ENCODE results near the gene IGFN1. TPM values are rescaled to one million over a fixed set of nuclear protein-coding genes. Genes with fewer than 3 reads are reported as not detected.

The IGFN1 gene
- total and polyA plus RNA-seq, 2 of the 8 experiments (the other 6 are each of a cell fraction or from before 2014, with no cell fraction given) = not detected

DNA sequence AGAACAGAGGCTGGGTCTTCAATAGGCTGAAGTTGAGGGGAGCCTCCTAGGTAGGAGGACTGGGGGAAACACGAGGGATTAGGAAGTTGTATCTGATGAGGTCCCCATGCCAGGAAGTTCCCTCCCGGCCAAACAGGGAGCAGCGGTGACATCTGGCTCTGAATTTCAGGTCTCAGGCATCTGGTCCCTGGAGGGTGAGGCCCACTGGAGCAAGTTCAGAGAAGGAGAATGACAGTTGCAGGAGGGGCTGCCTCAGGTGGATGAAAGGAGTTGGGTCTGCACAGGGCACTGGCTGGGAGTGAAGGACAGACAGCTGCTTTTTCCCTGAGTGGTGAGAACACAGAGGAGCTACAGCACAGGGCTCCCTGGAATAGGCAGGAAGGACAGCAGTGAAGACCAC lies 45.5 kb upstream of the IGFN1 start:
- H3K4me1 ChIP-seq (replicated peaks in 1 of 4; ENCODE audit: control insufficient read depth in 3 of 4, insufficient read depth in 4 of 4, low read length in 3 of 4) = no peaks in the 10 kb centered on the region
- no peaks in the 10 kb centered on the region for H3K9me3 ChIP-seq (ENCODE audit: insufficient read depth in 2 of 2, low read depth in 1 of 2, low read length in 1 of 2)
- H2BK20ac ChIP-seq (ENCODE audit: low read length) = no peak overlapping the region
- no peak overlapping the region for H3K18ac ChIP-seq (ENCODE audit: extremely low read depth, low read length)
- H3K4me3 ChIP-seq (ENCODE audit: extremely low read depth in 1 of 4, insufficient read depth in 2 of 4, low read depth in 3 of 4, low read length in 4 of 4) = no peak overlapping the region
- no peak overlapping the region for H3K23ac ChIP-seq (ENCODE audit: insufficient read length)
- no peak overlapping the region for H4K8ac ChIP-seq (ENCODE audit: extremely low read depth, insufficient read depth, low read length)
- H2BK5ac ChIP-seq (ENCODE audit: low read depth, low read length) = no peak overlapping the region
- H3K79me2 ChIP-seq (ENCODE audit: control insufficient read depth in 1 of 2, insufficient read depth in 2 of 2, low read length in 2 of 2) = no peaks in the 10 kb centered on the region
- no peak overlapping the region for H2AFZ ChIP-seq (ENCODE audit: low read length)
- no peak overlapping the region for H2AK5ac ChIP-seq (ENCODE audit: low read depth, low read length)
- H3K4ac ChIP-seq (replicated peaks; ENCODE audit: insufficient read length, low read depth, low read length) = no peak overlapping the region
- DNase-seq (ENCODE audit: low read depth in 1 of 2, low spot score in 2 of 2) (no peak), FAIRE-seq (no peak)
- no peak overlapping the region for H3K56ac ChIP-seq (replicated peaks; ENCODE audit: insufficient read length, low read depth, low read length)
- POLR2A ChIA-PET (ENCODE audit: partially characterized antibody) = interaction anchor here (2.1 kb wide), 1 partner anchor 9 kb away, joined by 5 read pairs; no protein-coding TSS in a partner anchor
- H3K27ac ChIP-seq (ENCODE audit: low read depth, low read length) = no peak overlapping the region
- no peak overlapping the region for H3K9ac ChIP-seq (replicated peaks in 1 of 4; ENCODE audit: extremely low read depth in 1 of 4, low read depth in 3 of 4, low read length in 3 of 4)
- no peak overlapping the region for H2BK12ac ChIP-seq (ENCODE audit: low read depth, low read length)
- no peak overlapping the region for H3K14ac ChIP-seq (ENCODE audit: insufficient read length)
- CTCF ChIA-PET (ENCODE audit: partially characterized antibody) = interaction anchor here (1.0 to 3.4 kb wide), 6 partner anchors 13 to 166 kb away, joined by 3 to 14 read pairs (median 3); no protein-coding TSS in a partner anchor
- no peaks in the 10 kb centered on the region for H3K27me3 ChIP-seq (replicated peaks in 1 of 4; ENCODE audit: control insufficient read depth in 3 of 4, extremely low read depth in 1 of 4, insufficient read depth in 3 of 4, low read length in 3 of 4)
- H4K91ac ChIP-seq (replicated peaks; ENCODE audit: insufficient read length, low read length) = no peak overlapping the region
- no peak overlapping the region for H2BK15ac ChIP-seq (ENCODE audit: low read length)
- no peaks in the 10 kb centered on the region for H3K79me1 ChIP-seq (ENCODE audit: low read depth, low read length)
- H3K36me3 ChIP-seq (ENCODE audit: control insufficient read depth in 2 of 4, insufficient read depth in 4 of 4, low read length in 3 of 4) = peaks cover 59 to 87% (median 84%) of the 10 kb centered on the region in 4 experiments
- H3K23me2 ChIP-seq (ENCODE audit: low read depth, low read length) = no peaks in the 10 kb centered on the region
- H4K5ac ChIP-seq (ENCODE audit: insufficient read length, low read depth, low read length) = no peak overlapping the region
- WGBS, 2 experiments (ENCODE audit: extremely low coverage in 1 of 2, insufficient coverage in 1 of 2, insufficient read length in 1 of 2, insufficient replicate concordance in 2 of 2, low coverage in 1 of 2, low lambda C conversion rate in 2 of 2, missing lambda C conversion rate in 1 of 2) = 88% methylated on average over 3 of the region's 3 CpGs; no CpG with 5 or more reads in 1 of the 2 experiments
- no peak overlapping the region for H2BK120ac ChIP-seq (replicated peaks; ENCODE audit: low read depth, low read length)
- no peak overlapping the region for H3K4me2 ChIP-seq (ENCODE audit: insufficient read depth in 1 of 2, low read depth in 2 of 2, low read length in 2 of 2)
- peaks cover 12 to 18% of the 10 kb centered on the region in 2 experiments for H4K20me1 ChIP-seq (replicated peaks in 1 of 2; ENCODE audit: control insufficient read depth in 1 of 2, insufficient read depth in 2 of 2, low read length in 2 of 2)
- TF ChIP-seq KDM5A (IDR thresholded peaks at IDR 0.05; ENCODE audit: low read length) = no peak
- no peak for TF ChIP-seq KDM1A (IDR thresholded peaks at IDR 0.05; ENCODE audit: borderline replicate concordance, low read length)
- TF ChIP-seq TCF12 (IDR thresholded peaks at IDR 0.05; ENCODE audit: low read depth, low read length) = no peak
- no peak for TF ChIP-seq KDM4A (IDR thresholded peaks at IDR 0.05; ENCODE audit: low read depth, low read length, severe bottlenecking)
- TF ChIP-seq NANOG (IDR thresholded peaks at IDR 0.05; ENCODE audit: insufficient read depth, low read depth, low read length, poor library complexity, severe bottlenecking) = no peak
- no peak for TF ChIP-seq SAP30 (IDR thresholded peaks at IDR 0.05; ENCODE audit: insufficient read depth, insufficient replicate concordance, low read length)
- TF ChIP-seq NRF1 (IDR thresholded peaks at IDR 0.05; ENCODE audit: low read depth, low read length) = no peak

Data from H1 (cell line).